GM21447 (cell line): ENCODE results near the gene ZNF414.

Experiments used
- ATAC-seq: cut with Tn5 transposase; IDR thresholded peaks from one replicate; pipeline ENCODE4 v1.9.1; 2021; ENCODE audit not compliant: unreplicated experiment

Gene ZNF414

DNA sequence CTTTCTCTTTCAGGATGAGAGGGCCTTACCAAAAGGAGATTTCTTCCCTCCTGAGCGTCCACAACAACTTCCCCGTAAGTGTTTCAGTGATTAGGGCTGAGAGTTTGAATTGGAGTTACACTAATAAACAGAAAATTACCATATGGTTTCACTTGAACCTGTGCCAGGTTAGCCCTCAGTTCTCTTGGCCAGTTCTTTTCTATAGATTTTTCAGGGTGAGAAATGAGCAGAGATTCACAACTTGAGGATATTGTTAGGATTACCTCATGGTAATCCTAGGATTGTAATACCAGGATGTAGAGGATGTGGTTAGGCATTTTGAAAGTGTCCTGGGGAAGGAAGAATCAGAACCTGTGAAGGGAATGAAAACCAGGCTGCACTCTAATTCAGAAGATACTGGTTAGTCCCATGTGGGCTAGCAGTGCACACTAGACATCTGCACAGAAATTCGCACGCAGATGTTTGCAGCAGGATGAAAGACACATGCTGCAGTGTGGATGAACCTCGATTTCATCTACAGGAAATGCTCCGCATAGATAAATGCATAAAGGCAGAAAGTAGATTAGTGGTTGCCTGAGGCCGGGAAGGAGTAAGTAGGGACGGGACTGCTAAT, 45.1 kb downstream of the ZNF414 start:
- ATAC-seq: no peak

DNA sequence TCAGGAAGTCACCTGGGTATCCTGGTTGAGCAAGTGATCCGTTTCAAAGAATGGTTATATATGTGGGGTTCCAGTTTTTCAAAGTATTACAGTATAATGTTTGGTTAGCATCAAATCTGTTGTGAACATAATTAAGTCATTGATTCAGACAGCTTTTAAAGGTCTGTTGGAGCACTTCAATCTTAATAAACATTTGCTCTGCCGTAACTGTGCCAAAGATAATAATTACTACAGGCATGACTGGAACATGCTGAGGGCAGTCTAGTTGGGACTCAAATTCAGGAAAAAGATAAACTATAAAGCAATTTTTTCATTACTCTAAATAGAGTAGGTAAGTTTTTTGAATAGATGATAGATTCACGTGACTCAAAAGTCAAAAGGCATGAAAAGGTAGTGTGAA, 45.8 kb downstream of the ZNF414 start:
- ATAC-seq: no peak

DNA sequence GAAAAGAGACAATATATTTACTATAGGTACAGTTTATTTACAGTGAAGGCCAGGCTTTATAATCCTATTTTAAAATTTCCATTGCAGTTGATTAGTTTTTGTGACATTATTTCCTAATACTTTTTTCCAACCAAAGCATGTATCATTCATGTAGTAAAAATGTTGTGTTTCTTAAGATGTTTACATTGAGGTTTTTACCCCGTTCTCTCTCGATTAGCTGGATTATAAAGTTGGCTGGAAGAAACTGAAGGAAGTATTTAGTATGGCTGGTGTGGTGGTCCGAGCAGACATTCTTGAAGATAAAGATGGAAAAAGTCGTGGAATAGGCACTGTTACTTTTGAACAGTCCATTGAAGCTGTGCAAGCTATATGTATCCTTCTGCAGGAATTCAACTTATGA, 47.9 kb downstream of the ZNF414 start:
- ATAC-seq: no peak

DNA sequence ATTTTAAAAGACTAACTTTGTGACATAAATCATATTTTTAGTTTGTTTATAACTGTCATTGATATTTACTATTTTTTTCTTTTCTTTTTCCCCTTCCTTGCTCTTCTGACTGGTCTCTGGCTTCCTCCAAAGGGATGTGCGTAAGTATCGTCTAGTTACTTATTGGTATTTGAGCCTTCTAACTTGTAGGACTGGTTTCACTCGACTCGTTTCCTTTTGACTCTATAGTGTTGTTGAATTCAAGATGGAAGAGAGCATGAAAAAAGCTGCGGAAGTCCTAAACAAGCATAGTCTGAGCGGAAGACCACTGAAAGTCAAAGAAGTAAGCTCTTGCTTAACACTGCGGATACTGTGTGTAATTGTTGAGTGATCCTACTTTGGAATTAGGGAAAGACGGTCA, 50.6 kb downstream of the ZNF414 start:
- ATAC-seq: no peak

DNA sequence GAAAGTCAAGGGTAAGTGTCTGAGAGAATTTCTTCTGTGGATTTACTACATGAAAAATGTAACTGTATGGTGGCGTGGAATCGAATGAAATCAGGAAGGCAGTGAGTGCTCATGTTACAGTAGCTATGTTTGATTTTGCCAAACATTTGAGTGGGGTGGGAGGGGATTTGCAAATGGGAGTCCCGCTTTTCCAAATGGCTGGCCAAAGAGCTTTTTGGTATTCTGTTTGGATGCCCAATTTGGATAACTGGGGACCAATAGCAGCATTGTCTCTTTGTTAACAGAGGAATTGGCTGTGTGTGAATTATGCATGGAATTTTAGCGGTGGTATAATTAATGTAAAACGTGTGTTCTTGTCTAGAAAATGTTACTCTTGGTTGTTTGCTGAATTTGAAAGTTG, 51.4 kb downstream of the ZNF414 start:
- no peak for ATAC-seq

DNA sequence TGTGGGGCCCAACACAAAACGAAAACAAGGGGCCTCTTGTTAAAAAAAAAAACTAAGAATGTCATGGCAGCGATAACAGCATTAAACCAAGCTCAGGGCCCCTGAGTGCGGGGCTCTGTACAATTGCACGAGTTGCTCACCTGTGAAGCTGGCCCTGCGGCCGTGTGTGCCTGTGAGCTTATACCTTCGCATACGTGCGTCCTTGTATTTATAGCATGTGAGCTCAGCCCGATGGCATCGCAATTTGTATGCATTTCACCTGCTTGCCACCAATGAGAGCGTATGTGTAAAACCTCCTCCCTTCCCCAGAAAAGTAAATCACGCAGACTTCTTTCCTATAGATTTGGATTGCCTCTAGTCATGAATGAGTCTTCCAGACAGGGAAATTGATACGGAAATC, 52.1 kb downstream of the ZNF414 start:
- no peak for ATAC-seq

DNA sequence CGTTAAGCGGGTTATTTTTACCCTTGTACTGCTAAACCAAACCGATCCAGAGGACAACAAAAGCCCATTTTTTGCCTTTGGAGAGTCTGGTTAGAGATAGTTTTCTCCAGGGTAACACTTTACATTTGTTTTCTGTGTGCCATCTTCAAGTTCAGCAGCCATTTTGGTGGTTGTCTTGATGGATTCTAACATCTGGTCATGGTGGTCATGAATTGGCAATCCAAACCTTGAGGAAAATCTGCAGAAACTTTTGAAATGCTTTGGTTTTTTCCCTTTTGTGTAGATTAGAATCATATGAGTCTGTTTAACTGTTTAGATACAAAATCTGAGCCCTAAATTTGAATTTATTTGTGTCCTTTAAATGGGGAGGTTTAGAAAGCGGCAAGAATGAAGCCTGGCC, 52.6 kb downstream of the ZNF414 start:
- ATAC-seq: no peak

DNA sequence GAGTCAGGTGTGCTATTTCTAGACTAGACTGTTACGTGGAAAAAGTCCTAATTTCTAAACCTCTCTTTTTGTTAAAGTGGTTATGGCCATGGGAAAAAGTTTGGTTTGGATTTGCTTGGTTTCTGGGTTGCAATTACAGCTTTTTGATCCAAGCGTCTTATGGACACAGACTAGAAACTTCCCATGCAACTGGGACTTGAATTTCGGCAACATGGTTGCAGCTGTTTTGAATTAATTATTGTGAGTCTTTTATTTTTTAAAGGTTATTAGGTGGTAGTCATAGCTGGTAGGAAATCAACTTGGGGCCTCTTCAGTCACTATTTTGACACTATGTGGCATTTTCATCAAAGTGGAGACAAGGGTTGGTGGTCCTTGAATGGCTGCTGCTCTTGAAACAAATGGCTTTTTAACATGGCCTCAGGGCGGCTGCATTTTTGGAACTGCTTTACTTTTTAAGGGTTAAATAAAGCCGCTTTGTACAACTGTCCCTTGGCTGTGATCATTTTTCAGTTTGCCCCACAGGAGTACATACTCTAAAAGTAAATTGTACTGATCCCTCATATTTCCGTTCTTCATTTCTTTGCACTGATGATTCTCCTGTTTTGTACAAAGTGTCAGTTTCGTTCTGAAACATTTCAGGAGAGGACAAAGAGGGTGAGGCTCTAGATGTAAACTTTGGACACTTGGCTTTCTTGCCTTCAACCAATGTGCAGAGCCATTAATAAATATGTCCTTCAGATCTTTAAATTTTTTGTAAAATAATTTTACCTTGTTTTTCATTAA, 53.3 kb downstream of the ZNF414 start:
- ATAC-seq: no peak
